Activated T-helper 1 cell treated with Interleukin-2 at 50 U/mL for 16 hours (primary cell): ENCODE data around the gene ZNF234.
"Not testable (repeated sequence)": the region's sequence is repeated elsewhere in the genome, so short reads cannot be mapped to it uniquely, and the experiment has no call there.

Source experiments
- DNase-seq: peaks from one replicate; pipeline ENCODE4 v3.0.0-alpha.2; 2020; ENCODE audit warnings: low read depth

The ZNF234 gene

DNA sequence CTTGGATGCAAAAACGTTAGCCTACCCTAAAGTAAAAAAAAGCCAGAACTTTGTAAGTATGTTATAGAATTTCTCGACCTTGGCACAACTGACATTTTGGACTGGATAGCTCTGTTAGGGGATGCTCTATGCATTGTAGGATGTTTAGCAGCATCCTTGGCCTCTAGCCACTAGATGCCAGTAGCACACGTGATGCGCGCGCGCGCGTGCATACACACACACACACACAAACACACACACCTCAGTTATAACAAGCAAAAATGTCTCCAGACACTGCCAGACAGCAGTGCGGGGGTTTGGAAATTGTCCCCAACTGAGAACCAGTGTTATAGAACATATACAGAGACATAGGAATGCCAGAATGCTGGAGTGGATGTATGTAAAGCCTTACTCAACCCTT, 40.8 kb downstream of the ZNF234 start:
- no peak for DNase-seq

- DNase-seq = no peak
Measured at GRCh38 chr19:44190020-44190419, 48.7 kb downstream of the ZNF234 start.

DNA sequence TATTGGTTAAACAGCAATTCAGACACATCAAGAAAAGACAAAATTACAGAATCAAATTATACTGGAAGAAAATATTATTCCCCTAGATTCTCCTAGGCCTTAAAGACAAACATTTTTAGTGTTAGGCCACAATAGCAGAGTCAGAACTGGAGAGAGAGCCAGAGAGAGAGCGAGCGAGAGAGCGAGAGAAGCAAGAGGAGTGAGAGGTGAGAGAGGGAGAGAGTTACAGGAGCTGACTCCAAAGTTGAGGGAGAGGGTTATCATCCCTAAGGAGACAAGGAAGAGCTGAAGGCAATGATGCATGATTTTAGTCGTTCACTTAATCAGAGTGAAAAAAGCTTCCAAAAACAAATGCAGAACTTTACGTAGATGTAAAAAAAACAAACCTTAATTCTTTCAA, 50.8 kb downstream of the ZNF234 start:
- no peak for DNase-seq

DNA sequence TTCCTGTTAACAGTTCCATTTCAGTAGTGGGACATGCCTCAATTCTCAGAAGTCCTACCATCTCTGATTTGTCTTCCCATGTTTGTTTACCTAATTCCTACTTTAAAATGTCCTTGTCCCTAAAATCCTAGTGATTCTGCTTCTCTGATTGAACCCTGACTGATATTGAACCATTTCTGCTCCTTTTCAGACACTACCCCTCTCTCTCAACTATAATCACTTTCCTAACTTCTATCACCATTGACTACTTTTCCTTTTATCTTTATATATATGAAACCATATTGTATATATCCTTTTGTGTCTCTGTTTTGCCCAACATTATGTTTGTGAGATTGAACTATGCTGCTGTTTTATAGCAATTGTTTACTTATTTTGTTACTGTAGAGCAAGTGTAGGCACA, 55.4 kb downstream of the ZNF234 start:
- DNase-seq = no peak

DNA sequence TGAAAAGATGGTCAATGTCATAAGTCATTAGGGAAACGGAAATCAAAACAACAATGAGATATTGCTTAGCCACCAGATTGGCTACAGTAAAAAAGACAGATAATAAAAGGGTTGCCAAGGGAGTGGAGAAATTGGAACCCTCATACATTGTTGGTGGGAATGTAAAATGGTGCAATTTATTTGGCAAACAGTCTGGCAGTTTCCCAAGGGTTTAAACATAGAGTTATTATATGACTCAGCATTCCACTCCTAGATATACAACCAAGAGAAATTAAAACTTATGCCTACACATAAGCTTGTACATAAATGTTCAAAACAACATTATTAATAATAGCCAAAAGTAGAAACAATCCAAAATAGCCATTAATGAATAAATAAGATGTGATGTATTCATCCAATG, 61.1 kb downstream of the ZNF234 start:
- DNase-seq = no peak

- no peak for DNase-seq
Measured at GRCh38 chr19:44202974-44203373, 61.6 kb downstream of the ZNF234 start.

- not testable (repeated sequence) for DNase-seq
Measured at GRCh38 chr19:44203877-44204276, 62.5 kb downstream of the ZNF234 start.

DNA sequence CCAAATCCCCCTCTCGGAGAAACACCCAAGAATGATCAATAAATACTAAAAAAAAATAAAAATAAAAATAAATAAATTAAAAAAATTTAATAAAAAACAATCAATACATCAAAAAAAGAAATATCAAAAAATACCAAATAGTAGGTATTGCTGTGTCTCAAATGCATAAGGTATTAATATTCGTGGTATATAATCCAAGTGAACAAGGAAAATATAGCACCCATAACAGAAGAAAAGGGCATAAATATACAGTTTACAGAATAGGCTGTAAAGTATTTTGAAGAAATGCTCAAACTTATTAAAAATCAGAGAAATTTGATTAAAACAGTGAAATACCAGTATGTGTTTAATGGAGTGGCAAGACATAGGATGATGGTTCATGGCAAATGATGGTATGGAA, 63.4 kb downstream of the ZNF234 start:
- no peak for DNase-seq

GRCh38 chr19:44207126-44207803, 65.9 kb downstream of the ZNF234 start:
- peak; percentile 62 for DNase-seq
